Measurements from ENCODE around the gene PARVA. TPM values are rescaled to one million over a fixed set of nuclear protein-coding genes. Genes with fewer than 3 reads are reported as not detected.

The PARVA gene
- total and polyA plus RNA-seq, 2 donors (not counting 1 experiment from before 2014, with no cell fraction given) = 27.7 to 195 TPM

GRCh38 chr11:12408156-12408770 lies 30.9 kb downstream of the PARVA start:
- Histone ChIP-seq H3K27me3 (ENCODE audit: control insufficient read depth, insufficient read depth, low read length) (no peaks in the 10 kb centered on the region), H3K9ac (ENCODE audit: insufficient read depth, low read length) (no peak overlapping the region), H3K79me2 (ENCODE audit: control insufficient read depth, insufficient read depth, low read length) (peaks cover 38% of the 10 kb centered on the region), H3K9me3 (ENCODE audit: control insufficient read depth, insufficient read depth, low read depth, low read length) (no peaks in the 10 kb centered on the region), H3K27ac (ENCODE audit: insufficient read depth, low read length) (no peak overlapping the region), H3K4me1 (ENCODE audit: control insufficient read depth, extremely low read depth, insufficient read depth, low read length) (peaks cover 31% of the 10 kb centered on the region), H3K36me3 (ENCODE audit: control insufficient read depth, insufficient read depth, low read length) (no peaks in the 10 kb centered on the region), H4K20me1 (ENCODE audit: control insufficient read depth, extremely low read depth, insufficient read depth, low read length) (no peaks in the 10 kb centered on the region), H3K4me3 (replicated peaks in 1 of 4; ENCODE audit: control extremely low read depth in 1 of 4, insufficient read depth in 1 of 4, low read depth in 3 of 4, low read length in 4 of 4) (no peak overlapping the region), H3K4me2 (ENCODE audit: extremely low read depth, insufficient read depth, low read length) (no peak overlapping the region), H2AFZ (ENCODE audit: low read length) (no peak overlapping the region)
- DNase-seq (ENCODE audit: low read depth in 2 of 2) = peak in 1 of 2 donors; percentile 60
- TF ChIP-seq EZH2 (IDR thresholded peaks at IDR 0.05; ENCODE audit: low read length, missing control alignments) (no peak), CTCF (conservative IDR thresholded peaks at IDR 0.05 in 1 of 2, IDR thresholded peaks at IDR 0.05 in 1 of 2; ENCODE audit: low read depth in 1 of 2, low read length in 2 of 2) (no peak)

- Histone ChIP-seq H2AFZ (ENCODE audit: low read length) (no peak overlapping the region), H3K4me1 (ENCODE audit: control insufficient read depth, extremely low read depth, insufficient read depth, low read length) (peaks cover 37% of the 10 kb centered on the region), H3K36me3 (ENCODE audit: control insufficient read depth, insufficient read depth, low read length) (no peaks in the 10 kb centered on the region), H3K27ac (ENCODE audit: insufficient read depth, low read length) (peak overlapping the region; percentile 31), H3K79me2 (ENCODE audit: control insufficient read depth, insufficient read depth, low read length) (peaks cover 40% of the 10 kb centered on the region), H3K4me3 (replicated peaks in 1 of 4; ENCODE audit: control extremely low read depth in 1 of 4, insufficient read depth in 1 of 4, low read depth in 3 of 4, low read length in 4 of 4) (no peak overlapping the region), H3K9me3 (ENCODE audit: control insufficient read depth, insufficient read depth, low read depth, low read length) (no peaks in the 10 kb centered on the region), H3K9ac (ENCODE audit: insufficient read depth, low read length) (no peak overlapping the region), H3K27me3 (ENCODE audit: control insufficient read depth, insufficient read depth, low read length) (no peaks in the 10 kb centered on the region), H4K20me1 (ENCODE audit: control insufficient read depth, extremely low read depth, insufficient read depth, low read length) (no peaks in the 10 kb centered on the region), H3K4me2 (ENCODE audit: extremely low read depth, insufficient read depth, low read length) (peak overlapping the region; percentile 4)
- no peak for TF ChIP-seq EZH2 (IDR thresholded peaks at IDR 0.05; ENCODE audit: low read length, missing control alignments)
- no peak for TF ChIP-seq CTCF (conservative IDR thresholded peaks at IDR 0.05 in 1 of 2, IDR thresholded peaks at IDR 0.05 in 1 of 2; ENCODE audit: low read depth in 1 of 2, low read length in 2 of 2)
- peak in 1 of 2 donors; percentile 60 for DNase-seq (ENCODE audit: low read depth in 2 of 2)
Observed at GRCh38 chr11:12409621-12410005, 32.2 kb downstream of the PARVA start.

- no peak overlapping the region for H2AFZ ChIP-seq (ENCODE audit: low read length)
- peaks cover 37% of the 10 kb centered on the region for H3K4me1 ChIP-seq (ENCODE audit: control insufficient read depth, extremely low read depth, insufficient read depth, low read length)
- H3K79me2 ChIP-seq (ENCODE audit: control insufficient read depth, insufficient read depth, low read length) = peaks cover 44% of the 10 kb centered on the region
- no peak overlapping the region for H3K9ac ChIP-seq (ENCODE audit: insufficient read depth, low read length)
- no peaks in the 10 kb centered on the region for H3K9me3 ChIP-seq (ENCODE audit: control insufficient read depth, insufficient read depth, low read depth, low read length)
- DNase-seq (ENCODE audit: low read depth in 2 of 2) = peak; percentile 68 to 70
- H3K36me3 ChIP-seq (ENCODE audit: control insufficient read depth, insufficient read depth, low read length) = no peaks in the 10 kb centered on the region
- H3K4me3 ChIP-seq (replicated peaks in 1 of 4; ENCODE audit: control extremely low read depth in 1 of 4, insufficient read depth in 1 of 4, low read depth in 3 of 4, low read length in 4 of 4) = no peak overlapping the region
- H3K27me3 ChIP-seq (ENCODE audit: control insufficient read depth, insufficient read depth, low read length) = no peaks in the 10 kb centered on the region
- peak overlapping the region; percentile 31 for H3K27ac ChIP-seq (ENCODE audit: insufficient read depth, low read length)
- peak overlapping the region; percentile 29 for H3K4me2 ChIP-seq (ENCODE audit: extremely low read depth, insufficient read depth, low read length)
- peak; percentile 6 to 43 for TF ChIP-seq CTCF (conservative IDR thresholded peaks at IDR 0.05 in 1 of 2, IDR thresholded peaks at IDR 0.05 in 1 of 2; ENCODE audit: low read depth in 1 of 2, low read length in 2 of 2)
- TF ChIP-seq EZH2 (IDR thresholded peaks at IDR 0.05; ENCODE audit: low read length, missing control alignments) = no peak
- H4K20me1 ChIP-seq (ENCODE audit: control insufficient read depth, extremely low read depth, insufficient read depth, low read length) = no peaks in the 10 kb centered on the region
Observed at GRCh38 chr11:12410006-12410728, 32.8 kb downstream of the PARVA start.
